Astrocyte (in vitro differentiated cells and primary cell): ENCODE measurements around the gene CALHM1. TPM values are rescaled to one million over a fixed set of nuclear protein-coding genes. Genes with fewer than 3 reads are reported as not detected.

Experiments
- DNase-seq: peaks from one replicate; pipeline ENCODE4 v3.0.0-alpha.2; 2010; ENCODE audit warnings: low read depth
- FAIRE-seq: peaks from 2 replicates; lab custom pipeline; 2011; peaks lifted over from hg19 to GRCh38; lab: Jason Lieb, UNC
- H2AFZ ChIP-seq: 2 replicates; pipeline ENCODE4 v1.6.0; 2012; ENCODE audit warnings: low read depth, low read length, inconsistent platforms
- H3K27ac ChIP-seq: 2 replicates; pipeline ENCODE4 v1.5.1; 2011; ENCODE audit warnings: low read depth, low read length, inconsistent platforms
- H3K27me3 ChIP-seq: 2 replicates; pipeline ENCODE4 v1.6.0; 2011; ENCODE audit warnings: low read length, inconsistent platforms; ENCODE audit not compliant: insufficient read depth
- H3K36me3 ChIP-seq: 2 replicates; pipeline ENCODE4 v1.5.1; 2011; ENCODE audit warnings: low read length, inconsistent platforms; ENCODE audit not compliant: insufficient read depth
- H3K4me1 ChIP-seq: 2 replicates; pipeline ENCODE4 v1.5.1; 2011; ENCODE audit warnings: low read length, inconsistent platforms; ENCODE audit not compliant: insufficient read depth
- H3K4me2 ChIP-seq: 2 replicates; pipeline ENCODE4 v1.6.0; 2012; ENCODE audit warnings: low read length, inconsistent platforms
- H3K4me3 ChIP-seq: 2 replicates; pipeline ENCODE4 v1.5.1; 2011; ENCODE audit warnings: low read depth, mild to moderate bottlenecking, low read length, inconsistent platforms; ENCODE audit not compliant: insufficient read depth
- H3K79me2 ChIP-seq: 2 replicates; pipeline ENCODE4 v1.6.0; 2012; ENCODE audit warnings: mild to moderate bottlenecking, low read length, inconsistent platforms; ENCODE audit not compliant: insufficient read depth
- H3K9ac ChIP-seq: 2 replicates; pipeline ENCODE4 v1.6.0; 2012; ENCODE audit warnings: mild to moderate bottlenecking, low read length, inconsistent platforms
- H3K9me3 ChIP-seq: 2 replicates; pipeline ENCODE4 v1.5.1; 2012; ENCODE audit warnings: low read depth, mild to moderate bottlenecking, low read length, inconsistent platforms; ENCODE audit not compliant: insufficient read depth
- H4K20me1 ChIP-seq: 2 replicates; pipeline ENCODE4 v1.6.0; 2012; ENCODE audit warnings: low read length, inconsistent platforms; ENCODE audit not compliant: insufficient read depth
- H3K27ac Mint-ChIP-seq: one replicate; pipeline ENCODE4 v1.8.0; 2021; ENCODE audit warnings: mild to moderate bottlenecking, mixed read lengths; ENCODE audit not compliant: unreplicated experiment
- H3K27me3 Mint-ChIP-seq: one replicate; pipeline ENCODE4 v1.8.0; 2021; ENCODE audit warnings: low read depth, mixed read lengths; ENCODE audit not compliant: unreplicated experiment
- H3K36me3 Mint-ChIP-seq: one replicate; pipeline ENCODE4 v1.8.0; 2021; ENCODE audit warnings: low read depth, mixed read lengths; ENCODE audit not compliant: unreplicated experiment
- H3K4me1 Mint-ChIP-seq: one replicate; pipeline ENCODE4 v1.8.0; 2021; ENCODE audit warnings: low read depth, mixed read lengths; ENCODE audit not compliant: unreplicated experiment
- H3K4me3 Mint-ChIP-seq: one replicate; pipeline ENCODE4 v1.8.0; 2021; ENCODE audit warnings: mild to moderate bottlenecking, moderate library complexity, mixed read lengths; ENCODE audit not compliant: unreplicated experiment
- H3K9me3 Mint-ChIP-seq: one replicate; pipeline ENCODE4 v1.8.0; 2021; ENCODE audit warnings: mild to moderate bottlenecking, mixed read lengths; ENCODE audit not compliant: unreplicated experiment
- EZH2 ChIP-seq: IDR thresholded peaks from 2 replicates; pipeline ENCODE4 v1.6.1; 2012; ENCODE audit warnings: mild to moderate bottlenecking, low read length, inconsistent platforms; ENCODE audit not compliant: insufficient read depth
- total RNA-seq: library from RNA; stranded (reverse); gene quantifications from 2 replicates; pipeline ENCODE4 v1.2.1, GENCODE V29; 2021
- TF ChIP-seq, protein P1 (sequence below): IDR thresholded peaks from 2 replicates; pipeline ENCODE4 v1.5.1; 2011; ENCODE audit warnings: low read depth, mild to moderate bottlenecking, inconsistent platforms, low read length, moderate library complexity; ENCODE audit not compliant: insufficient read depth

CALHM1 gene
- total RNA-seq, 1 donor from 2014 or later: not detected

DNA sequence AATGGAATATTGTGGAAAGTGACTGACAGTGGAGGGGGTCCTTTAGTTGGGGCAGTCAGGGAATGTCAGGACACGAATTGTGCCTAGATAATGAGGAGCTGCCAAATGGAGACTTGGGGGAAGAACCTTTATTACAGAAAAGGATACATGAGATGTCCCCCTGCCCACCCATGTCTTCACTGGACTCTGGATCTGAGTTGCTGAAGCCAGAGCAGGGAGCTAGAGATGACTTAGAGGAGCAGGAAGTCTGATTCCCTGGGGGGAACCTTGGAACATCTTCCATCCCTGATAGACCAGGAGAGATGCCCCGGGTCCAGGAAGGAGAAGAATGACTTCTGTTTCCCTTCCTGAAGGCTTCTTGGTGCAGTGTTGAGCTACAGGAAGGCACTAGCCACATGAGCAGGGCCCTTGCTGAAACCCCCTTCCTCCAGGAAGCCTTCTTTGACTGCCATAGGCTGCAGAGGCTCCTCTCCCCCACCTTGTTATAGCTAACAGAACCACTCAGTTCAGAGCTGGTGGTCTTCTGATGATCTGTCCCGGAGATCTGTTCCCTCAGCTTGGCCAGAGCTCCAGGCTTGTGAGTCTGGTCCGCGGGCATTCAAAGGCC, 34.1 kb upstream of the CALHM1 start:
- Mint-ChIP-seq H3K27me3 (peaks cover 46% of the 10 kb centered on the region), H3K36me3 (peaks cover 2% of the 10 kb centered on the region), H3K4me3 (peak overlapping the region; percentile 82), H3K9me3 (peaks cover 8% of the 10 kb centered on the region), H3K4me1 (peaks cover 24% of the 10 kb centered on the region), H3K27ac (peak overlapping the region; percentile 68)
- no peaks in the 10 kb centered on the region for H3K9me3 ChIP-seq
- no peak overlapping the region for H3K9ac ChIP-seq
- H4K20me1 ChIP-seq: peaks cover 30% of the 10 kb centered on the region
- H2AFZ ChIP-seq: no peak overlapping the region
- H3K27ac ChIP-seq: no peak overlapping the region
- no peaks in the 10 kb centered on the region for H3K36me3 ChIP-seq
- H3K4me3 ChIP-seq: no peak overlapping the region
- FAIRE-seq (no peak), DNase-seq (no peak)
- TF ChIP-seq, protein P1, sequence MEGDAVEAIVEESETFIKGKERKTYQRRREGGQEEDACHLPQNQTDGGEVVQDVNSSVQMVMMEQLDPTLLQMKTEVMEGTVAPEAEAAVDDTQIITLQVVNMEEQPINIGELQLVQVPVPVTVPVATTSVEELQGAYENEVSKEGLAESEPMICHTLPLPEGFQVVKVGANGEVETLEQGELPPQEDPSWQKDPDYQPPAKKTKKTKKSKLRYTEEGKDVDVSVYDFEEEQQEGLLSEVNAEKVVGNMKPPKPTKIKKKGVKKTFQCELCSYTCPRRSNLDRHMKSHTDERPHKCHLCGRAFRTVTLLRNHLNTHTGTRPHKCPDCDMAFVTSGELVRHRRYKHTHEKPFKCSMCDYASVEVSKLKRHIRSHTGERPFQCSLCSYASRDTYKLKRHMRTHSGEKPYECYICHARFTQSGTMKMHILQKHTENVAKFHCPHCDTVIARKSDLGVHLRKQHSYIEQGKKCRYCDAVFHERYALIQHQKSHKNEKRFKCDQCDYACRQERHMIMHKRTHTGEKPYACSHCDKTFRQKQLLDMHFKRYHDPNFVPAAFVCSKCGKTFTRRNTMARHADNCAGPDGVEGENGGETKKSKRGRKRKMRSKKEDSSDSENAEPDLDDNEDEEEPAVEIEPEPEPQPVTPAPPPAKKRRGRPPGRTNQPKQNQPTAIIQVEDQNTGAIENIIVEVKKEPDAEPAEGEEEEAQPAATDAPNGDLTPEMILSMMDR: no peak
- no peak for TF ChIP-seq EZH2
- peaks cover 67% of the 10 kb centered on the region for H3K27me3 ChIP-seq
- H3K4me1 ChIP-seq: peaks cover 19% of the 10 kb centered on the region
- no peaks in the 10 kb centered on the region for H3K79me2 ChIP-seq
- H3K4me2 ChIP-seq: peak overlapping the region; percentile 75

DNA sequence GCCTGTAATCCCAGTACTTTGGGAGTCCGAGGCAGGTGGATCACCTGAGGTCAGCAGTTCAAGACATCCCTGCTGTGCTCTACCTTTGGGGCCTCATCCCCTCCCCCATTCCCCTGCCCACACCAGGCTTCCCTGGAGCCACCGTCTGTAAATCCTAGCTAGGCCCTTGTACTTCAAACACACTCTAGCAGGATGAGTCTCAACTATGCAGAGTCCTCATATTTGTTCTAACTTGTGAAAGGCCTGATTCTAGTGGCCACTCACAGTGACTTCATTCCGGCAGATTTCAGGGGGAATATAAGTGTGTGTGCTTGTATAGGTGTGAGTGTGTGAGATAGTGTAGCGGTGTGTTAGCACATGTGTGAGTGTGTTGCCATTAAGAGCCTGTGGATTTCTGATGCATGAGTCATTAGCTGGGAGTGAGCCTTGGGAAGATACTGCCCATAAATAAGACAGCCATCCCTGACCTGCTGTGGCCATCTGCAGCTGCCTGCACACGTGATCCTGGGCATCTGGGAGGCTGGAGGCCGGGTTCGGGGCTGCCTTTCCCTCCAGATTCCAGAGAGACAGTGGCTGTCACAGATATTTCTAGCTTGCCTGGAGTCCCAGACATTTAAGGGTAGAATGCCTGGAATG, 33.1 kb upstream of the CALHM1 start:
- Histone ChIP-seq H2AFZ (no peak overlapping the region), H3K9ac (no peak overlapping the region), H3K36me3 (no peaks in the 10 kb centered on the region), H3K9me3 (no peaks in the 10 kb centered on the region), H3K4me2 (no peak overlapping the region), H3K79me2 (no peaks in the 10 kb centered on the region), H3K27ac (no peak overlapping the region), H4K20me1 (peaks cover 30% of the 10 kb centered on the region), H3K27me3 (peaks cover 61% of the 10 kb centered on the region), H3K4me1 (peaks cover 19% of the 10 kb centered on the region), H3K4me3 (no peak overlapping the region)
- Mint-ChIP-seq H3K27ac (peak overlapping the region; percentile 68), H3K4me3 (peak overlapping the region; percentile 82), H3K27me3 (peaks cover 37% of the 10 kb centered on the region), H3K4me1 (peaks cover 24% of the 10 kb centered on the region), H3K36me3 (no peaks in the 10 kb centered on the region), H3K9me3 (peaks cover 8% of the 10 kb centered on the region)
- FAIRE-seq (peak; percentile 91), DNase-seq (peak; percentile 92)
- TF ChIP-seq EZH2: peak; percentile 39
- TF ChIP-seq, protein P1: no peak

DNA sequence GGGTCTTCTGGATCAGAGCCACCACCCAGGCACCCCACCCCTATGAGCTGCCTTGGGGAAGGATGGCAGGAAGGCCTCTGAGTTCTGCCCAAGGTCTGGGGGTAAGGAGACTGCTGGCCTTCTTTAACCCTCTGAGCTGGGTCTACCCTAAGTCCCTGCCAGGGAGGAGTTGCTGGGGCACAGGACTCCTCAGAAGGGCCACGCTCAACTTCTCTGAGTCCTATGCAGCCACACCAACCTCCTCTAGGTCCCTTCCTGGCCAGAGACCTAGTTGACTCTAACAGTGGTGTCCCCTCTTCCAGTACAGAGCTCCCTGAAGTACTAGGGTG, 32.2 kb upstream of the CALHM1 start:
- Mint-ChIP-seq H3K9me3 (peaks cover 8% of the 10 kb centered on the region), H3K27me3 (peaks cover 35% of the 10 kb centered on the region), H3K27ac (peak overlapping the region; percentile 68), H3K4me1 (peaks cover 24% of the 10 kb centered on the region), H3K36me3 (no peaks in the 10 kb centered on the region), H3K4me3 (peak overlapping the region; percentile 60)
- Histone ChIP-seq H3K4me2 (no peak overlapping the region), H3K27ac (no peak overlapping the region), H2AFZ (no peak overlapping the region), H4K20me1 (peaks cover 30% of the 10 kb centered on the region), H3K9me3 (no peaks in the 10 kb centered on the region), H3K4me3 (no peak overlapping the region), H3K4me1 (peaks cover 19% of the 10 kb centered on the region), H3K36me3 (no peaks in the 10 kb centered on the region), H3K79me2 (no peaks in the 10 kb centered on the region), H3K9ac (no peak overlapping the region), H3K27me3 (peaks cover 58% of the 10 kb centered on the region)
- FAIRE-seq: no peak
- no peak for TF ChIP-seq EZH2
- TF ChIP-seq, protein P1: no peak
- no peak for DNase-seq
